NCI-H128 (cell line): ENCODE data around the gene TTYH2.
"Not testable (repeated sequence)": the region's sequence is repeated elsewhere in the genome, so short reads cannot be mapped to it uniquely, and the experiment has no call there.

Source experiments
- DNase-seq: peaks from one replicate; lab custom pipeline; 2025; ENCODE audit not compliant: unreplicated experiment; lab: John Stamatoyannopoulos, UW

The TTYH2 gene, protein sequence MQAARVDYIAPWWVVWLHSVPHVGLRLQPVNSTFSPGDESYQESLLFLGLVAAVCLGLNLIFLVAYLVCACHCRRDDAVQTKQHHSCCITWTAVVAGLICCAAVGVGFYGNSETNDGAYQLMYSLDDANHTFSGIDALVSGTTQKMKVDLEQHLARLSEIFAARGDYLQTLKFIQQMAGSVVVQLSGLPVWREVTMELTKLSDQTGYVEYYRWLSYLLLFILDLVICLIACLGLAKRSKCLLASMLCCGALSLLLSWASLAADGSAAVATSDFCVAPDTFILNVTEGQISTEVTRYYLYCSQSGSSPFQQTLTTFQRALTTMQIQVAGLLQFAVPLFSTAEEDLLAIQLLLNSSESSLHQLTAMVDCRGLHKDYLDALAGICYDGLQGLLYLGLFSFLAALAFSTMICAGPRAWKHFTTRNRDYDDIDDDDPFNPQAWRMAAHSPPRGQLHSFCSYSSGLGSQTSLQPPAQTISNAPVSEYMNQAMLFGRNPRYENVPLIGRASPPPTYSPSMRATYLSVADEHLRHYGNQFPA

DNA sequence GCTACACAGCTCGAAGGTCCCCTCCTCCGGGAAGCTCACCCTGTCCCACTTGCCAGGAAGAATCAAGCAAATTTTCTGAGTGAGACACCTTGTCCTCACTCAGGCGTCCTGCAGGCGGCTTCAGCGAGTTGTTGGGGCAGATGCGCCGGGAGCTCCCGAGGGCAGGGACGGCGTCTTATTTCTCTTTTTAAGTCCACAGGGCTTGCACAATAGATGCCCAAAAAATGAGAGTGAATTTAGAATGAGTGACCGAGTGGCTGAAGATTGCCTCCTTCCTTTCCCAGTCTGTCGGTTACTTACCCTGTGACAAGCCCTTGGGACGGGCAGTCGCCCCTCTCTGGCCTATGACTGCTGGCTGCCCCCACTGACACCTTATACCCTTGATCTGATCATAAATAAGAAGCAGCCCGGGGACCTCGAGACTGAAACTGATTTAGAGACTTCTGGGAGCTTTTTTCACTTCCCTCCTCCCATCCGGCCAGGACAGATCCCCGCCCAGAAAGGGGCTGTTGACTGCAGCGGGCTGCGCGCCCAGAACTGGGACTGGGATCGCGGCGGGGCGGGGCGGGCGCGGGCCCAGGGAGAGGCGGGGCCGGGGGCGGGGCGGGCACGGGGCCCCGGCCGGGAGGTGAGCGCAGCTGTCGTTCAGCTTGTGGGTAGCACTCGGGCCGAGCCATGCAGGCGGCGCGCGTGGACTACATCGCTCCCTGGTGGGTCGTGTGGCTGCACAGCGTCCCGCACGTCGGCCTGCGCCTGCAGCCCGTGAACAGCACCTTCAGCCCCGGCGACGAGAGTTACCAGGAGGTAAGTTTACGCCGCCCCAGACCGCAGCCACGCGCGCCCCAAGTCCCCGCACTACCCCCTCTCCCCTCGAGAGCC lies at the start of gene TTYH2:
TSS of gene TTYH2 (plus strand) at position 659 of the 879 bp plus-strand sequence. CDS start at position 676, 17 bp downstream.
- DNase-seq, result no peak

DNA sequence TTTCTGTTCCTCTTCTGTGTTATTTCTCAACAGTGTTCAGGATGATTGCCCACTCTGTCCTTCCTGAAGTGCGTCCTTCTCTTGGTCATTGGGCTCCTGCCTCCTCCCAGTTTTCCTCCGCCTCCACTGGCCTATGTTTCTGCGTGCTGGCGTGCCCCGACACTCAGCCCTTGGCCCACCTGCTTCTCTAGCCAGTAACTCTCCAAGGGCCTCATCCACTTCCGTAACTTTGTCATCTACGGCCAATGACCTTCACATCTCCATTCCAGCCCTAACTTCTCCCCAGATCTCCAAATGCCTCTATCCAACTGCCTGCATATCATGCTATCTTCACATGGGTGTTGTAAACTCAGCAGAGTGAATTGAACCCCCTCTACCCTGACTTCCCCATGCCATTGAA lies 49.5 kb upstream of the TTYH2 start:
- DNase-seq, result no peak

DNA sequence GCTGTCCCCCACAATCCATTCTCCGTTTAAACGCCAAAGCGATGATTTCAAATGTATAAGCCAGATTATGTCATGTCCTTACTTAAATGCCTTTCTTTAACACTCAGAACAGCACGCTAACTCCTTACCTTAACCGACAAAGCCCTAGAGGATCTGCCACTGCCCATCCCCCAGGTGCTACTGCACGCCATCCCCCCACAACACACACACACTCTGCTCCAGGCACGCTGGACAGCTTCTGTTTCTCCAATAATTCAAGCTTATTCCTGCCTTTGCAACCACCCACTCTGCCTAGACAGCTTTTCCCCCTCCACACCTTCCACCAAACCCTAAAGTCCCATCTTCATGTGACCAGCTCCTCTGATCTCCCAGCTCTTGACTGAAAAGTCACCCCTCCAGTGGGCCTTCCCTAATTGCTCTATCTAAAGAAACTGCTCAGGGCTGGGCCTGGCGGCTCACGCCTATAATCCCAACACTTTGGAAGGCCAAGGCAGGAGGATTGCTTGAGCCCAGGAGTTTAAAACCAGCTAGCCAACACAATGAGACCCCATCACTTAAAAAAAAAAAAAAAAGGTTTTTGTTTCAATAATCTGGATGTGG lies 48.8 kb upstream of the TTYH2 start:
- DNase-seq, result no peak

DNA sequence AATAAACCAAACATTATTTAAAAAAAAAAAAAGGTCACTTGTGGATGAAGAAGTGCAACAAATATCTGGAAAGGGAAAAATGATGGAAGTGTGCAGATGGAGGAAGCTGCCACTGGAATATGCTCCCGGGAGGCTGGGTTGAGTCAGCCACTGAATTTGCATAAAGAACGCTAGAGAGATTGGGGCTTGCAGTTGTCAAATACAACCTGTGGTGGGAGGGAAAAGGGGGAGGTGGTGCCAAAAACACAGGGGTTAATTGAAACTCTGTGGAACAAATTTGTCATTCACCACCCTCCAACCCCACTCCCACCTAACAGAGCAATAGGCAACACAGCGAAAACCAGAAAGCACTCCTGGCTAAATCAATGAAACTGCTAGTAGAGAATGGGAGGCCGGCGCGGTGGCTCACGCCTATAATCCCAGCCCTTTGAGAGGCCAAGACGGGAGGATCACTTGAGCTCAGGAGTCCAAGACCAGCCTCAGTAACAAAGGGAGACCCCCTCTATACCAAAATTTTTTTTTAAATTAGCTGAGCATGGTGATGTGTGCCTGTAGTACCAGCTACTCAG lies 47.5 kb upstream of the TTYH2 start:
- no peak for DNase-seq

DNA sequence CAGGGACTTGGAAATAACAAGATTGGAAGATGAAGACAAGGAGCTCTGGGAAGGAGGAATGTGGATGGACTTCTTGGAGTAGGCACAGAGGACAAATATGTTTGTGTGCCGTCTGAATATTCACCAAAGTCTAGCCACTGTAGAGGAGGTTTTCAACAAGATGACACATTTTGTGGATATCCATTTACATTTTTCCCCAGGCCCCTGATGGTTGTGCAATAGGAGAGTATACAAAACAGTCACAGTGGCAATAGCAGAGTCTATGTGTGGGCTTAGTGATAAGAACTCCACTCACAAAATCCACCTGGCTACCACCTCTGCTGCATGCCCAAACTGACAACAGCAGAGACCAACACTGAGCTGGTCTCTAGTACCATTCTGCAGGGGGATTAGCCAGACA lies 42.4 kb upstream of the TTYH2 start:
- DNase-seq, result no peak

DNA sequence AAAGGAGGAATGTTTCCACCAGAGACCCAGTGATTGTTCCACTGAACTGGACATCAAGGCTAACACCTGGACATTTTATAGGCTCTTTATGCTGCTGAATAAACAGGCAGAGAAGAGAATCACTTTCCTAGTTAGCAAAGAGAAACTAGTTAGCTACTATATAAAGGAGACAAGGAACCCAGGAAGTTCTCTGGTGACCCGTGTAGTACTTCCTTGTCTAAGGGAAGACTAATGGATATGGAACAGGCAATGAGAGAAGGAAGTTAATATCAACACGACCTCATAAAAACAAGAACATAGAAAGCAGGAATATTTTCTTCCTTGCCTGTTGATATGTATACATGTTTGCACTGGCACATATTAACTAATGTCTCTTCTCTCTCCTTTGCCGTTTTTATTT lies 40.7 kb upstream of the TTYH2 start:
- no peak for DNase-seq

DNA sequence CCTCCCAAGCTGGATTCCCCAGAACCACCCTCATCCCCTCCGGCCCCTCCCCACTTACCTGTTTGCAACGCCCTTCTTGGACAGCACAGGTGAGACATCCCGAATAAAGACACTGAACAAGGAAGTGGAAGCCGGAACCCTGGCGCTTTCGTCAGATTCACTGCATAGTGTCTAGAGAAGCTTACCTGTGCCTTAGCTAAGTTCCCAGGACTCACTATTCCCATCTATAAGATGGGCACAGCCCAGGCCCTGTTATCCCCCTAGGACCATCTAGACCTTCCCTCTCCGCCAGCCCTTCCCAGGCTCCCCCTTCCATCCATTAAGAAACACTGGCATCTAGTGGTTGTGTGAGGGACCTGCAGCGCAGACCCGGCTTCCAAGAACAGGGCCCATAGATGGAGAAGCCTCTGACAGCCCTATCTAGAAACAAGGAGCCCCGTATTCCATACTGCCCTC lies 36.8 kb upstream of the TTYH2 start:
- DNase-seq, result peak; percentile 46

DNA sequence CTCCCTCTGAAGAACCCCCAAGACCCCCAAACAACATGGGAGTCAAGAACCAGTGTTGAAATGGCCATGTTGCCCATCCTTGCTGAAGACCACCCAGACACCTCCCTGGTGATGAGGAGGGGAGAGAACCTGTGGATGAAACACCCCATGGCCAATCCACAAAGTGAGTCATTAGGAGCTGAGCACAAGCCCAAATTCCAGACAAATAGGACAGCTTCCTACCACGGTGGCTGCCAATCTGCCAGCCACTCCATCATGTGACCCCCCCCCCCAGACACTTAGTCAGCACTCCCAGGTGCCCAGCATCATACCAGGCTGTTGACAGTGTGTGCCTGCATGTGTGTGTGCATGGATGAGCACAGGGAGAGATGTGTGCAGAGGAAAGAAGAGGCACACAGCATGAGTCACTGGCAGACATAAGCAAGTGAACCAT lies 36.3 kb upstream of the TTYH2 start:
- no peak for DNase-seq

DNA sequence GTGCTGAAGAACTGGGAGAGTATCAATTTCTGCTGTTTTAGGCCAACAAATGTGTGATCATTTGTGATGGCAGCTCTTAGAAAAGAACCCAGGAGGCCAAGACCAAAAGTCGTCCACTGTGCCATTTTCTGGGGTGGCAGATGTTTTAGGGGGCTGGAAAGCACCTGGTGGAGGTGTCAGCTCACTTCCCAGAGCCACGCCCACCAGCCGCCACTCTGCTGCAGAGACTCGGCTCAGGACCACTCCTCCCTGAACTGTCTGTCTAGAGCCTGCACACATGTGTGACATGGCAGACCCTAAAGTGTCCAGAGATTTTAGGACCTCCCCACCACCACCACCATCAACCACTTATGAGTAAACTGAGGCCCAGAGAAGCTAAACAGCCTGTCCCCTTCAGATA lies 33.8 kb upstream of the TTYH2 start:
- no peak for DNase-seq

DNA sequence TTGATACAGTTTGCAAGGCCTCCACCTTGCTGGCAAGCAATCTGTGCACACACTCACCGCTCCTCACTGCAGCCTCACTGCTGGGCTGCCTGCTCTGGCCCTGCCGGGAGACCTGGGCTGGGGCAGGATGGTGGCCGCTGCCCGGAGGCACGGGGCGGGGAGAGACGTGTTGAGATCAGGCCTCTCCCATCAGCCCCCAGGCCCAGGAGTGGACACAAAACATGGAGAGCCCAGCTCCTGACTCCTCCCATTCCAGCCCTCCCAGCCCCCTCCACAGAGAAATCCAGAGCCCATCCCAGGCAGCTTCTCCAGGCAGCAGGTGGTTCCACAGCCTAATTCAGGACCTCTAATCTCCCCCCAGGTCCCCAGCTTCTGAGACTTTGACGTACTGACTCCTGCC lies 33.0 kb upstream of the TTYH2 start:
- DNase-seq, result no peak

DNA sequence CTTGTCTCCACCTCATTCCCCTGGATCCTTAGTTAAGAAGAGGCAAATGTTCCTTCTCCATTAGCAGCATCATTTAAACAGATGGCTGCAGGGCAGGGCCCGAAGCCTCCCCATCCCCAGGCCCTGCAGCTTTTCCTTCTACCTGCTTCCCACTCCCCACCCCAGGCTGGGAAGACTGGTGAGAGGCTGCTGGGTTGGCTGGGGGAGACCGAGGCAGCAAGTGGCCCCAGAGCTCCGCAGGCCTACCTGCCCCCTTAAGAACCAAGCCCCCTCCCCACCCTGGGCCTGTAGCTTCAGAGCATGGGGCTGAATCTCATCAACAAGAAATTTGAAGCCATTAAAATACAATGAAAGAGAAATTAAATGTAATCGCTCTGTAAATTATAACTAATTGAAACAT lies 32.0 kb upstream of the TTYH2 start:
- DNase-seq, result no peak

DNA sequence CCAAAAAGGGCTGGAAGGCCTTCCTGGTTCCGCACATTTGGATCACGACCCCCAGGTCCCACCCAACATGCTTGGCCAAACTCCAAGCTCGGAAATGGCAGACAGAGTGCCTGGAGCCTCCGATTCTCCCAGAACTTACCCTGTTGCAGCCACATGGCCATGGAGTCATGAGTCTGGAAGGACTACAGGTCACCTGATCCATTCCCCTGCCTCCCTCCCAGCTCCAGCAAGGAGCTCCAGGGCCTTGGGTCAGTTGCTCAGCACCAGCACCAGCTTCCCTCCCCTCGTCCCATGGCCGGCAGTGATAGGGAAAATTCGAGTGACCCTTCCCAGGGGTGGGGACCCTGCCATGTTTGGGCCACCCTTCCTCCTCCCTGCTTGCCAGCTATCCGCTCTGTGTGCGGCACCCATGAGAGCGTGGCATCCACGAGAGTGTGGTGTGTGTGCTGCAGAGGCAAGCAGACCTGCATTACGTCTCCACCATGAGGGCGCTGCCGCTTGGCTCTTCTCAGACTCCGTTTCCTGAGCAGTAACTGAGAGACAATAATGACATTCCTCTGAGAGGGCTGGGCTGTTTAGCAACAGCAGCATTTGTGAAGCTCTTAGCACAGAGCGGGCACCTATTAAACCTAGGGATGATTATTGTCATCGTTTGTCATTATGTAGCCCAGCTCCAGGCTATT lies 31.2 kb upstream of the TTYH2 start:
- no peak for DNase-seq

DNA sequence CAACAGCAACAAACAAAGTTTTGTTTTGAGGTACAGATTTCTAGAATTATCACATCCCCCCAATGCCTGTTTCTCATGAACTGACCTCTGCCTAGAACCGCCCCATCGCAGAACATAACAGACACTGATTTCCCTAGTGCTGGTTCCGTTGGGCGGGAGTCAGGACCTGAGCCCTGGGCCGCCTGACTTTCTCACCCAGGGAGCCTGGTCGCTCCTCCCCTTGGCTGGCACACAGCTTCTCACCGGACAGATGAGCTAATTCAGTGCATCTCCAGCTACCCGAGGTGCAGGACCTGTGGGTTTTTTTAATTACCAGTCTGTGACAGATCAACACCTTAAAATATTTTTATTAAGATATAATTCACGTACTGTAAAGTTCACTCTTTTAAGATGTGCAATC lies 30.0 kb upstream of the TTYH2 start:
- DNase-seq, result no peak

DNA sequence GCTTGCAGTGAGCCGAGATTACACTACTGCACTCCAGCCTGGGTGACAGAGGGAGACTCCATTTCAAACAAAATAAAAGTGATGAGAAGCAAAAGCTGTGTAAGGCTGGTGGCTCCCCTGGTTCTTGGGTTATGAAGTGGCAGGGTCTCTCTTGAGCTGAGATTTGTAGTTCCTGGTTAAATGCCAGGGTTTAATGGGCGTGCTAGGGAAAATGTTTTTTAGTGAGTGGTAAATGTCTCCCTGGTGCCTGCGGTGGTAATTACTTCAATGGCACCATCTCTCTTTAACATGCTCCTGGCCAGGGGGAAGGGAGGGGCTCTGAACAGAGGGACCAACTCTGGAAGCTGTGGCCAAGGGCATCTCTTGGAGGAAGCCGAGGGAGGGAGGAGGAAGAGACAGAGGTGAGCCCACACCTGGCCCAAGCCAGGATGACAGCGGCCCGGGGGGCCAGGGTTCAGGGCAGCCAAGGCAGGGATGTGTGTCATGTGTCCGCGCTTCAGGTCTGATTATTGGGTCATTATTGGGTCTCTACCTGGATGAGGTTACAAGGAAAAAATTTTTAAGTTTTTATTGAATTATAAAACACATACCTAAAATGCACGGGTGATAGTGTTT lies 27.7 kb upstream of the TTYH2 start:
- no peak for DNase-seq

DNA sequence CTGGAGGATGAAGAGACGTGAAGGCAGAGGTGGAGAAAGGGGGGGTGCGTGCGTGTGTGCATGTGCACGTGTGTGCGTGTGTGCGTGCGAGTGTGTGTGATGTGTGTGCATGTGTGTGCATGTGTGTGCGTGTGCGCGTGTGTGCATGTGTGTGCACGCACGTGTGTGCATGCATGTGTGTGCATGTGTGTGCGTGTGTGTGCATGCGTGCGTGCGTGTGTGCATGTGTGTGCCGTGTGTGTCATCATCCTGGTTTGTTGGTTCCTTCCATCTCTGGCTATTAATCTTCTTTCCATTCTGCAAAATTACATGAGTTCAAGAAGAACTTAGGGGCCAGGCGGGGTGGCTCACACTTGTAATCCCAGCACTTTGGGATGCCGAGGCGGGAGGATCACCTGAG lies 26.9 kb upstream of the TTYH2 start:
- no peak for DNase-seq

DNA sequence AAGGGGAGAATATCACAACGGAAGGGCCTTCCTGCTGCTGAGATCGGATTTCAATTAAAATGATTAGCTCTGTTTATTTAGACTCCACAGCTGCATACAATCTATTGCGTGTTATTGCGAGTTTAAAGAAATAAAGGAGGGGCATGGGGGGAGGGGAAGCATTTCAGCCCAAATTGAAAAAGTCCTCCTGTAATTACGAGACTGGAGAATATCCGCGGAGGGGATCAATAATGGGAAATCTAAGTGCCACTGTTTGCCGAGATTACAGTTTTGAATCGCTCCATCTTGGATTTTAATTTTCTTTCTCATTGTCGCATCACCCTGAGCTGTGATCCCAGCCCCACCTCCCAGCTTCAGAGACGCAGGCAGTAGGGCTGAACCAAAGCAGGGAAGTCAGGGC lies 25.6 kb upstream of the TTYH2 start:
- DNase-seq, result no peak

DNA sequence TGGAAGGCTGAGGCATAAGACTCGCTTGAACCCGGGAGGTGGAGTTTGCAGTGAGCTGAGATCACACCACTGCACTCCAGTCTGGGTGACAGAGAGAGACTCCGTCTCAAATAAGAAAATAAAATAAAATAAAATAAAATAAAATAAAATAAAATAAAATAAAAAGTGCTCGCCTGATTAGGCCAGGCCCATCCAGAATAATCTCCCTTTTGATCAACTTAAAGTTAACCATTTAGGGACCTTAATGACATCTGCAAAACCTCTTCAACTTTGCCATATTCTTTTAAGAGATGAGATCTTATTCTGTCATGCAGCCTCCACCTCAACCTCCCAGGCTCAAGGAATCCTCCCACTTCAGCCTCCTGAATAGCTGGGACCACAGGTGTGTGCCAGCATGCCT lies 24.7 kb upstream of the TTYH2 start:
- not testable (repeated sequence) for DNase-seq

DNA sequence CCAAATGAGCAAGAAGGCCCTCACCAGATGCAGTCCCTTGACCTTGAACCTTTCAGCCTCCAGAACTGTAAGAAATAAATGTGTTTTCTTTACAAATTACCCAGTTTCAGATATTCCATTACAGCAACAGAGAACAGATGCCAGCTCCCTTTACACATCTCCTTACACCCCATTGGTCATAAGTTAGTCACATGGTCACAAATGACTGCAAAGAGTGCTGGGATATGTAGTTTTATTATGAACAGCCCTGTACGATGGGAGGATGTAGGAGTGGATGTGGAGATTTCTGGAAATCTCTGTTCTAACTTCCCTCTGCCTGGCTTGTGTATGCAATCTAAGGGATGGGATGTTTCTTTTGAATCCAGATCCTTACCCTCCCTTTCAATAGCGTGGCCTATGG lies 23.2 kb upstream of the TTYH2 start:
- no peak for DNase-seq

DNA sequence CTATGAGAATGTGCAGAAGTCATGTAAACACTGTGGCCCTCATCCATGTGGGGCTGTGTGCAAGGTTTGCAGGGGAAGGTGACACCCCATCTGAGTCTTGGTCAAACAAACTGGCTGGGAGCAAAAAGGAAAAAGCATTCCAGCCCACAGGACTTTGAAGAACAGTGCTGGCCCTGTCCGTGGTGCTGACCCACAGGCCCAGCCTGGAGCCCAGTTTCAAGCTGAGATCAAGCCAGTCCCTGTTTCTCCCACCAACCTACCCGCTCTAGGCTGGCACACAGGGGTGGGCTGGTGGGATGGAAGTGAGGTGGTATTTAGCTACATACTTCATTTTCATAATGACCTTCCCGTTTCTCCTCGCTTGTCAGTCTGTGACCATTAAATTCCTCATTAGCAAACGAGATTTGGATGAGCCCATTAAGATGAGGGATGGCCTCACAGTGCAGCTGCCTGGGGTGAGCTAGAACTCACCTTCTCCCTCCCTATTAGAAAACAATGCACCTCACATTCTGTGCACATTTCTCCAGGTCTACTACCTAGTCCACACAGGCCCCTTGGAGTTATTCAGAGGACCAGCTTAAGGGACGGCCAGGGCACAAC lies 22.5 kb upstream of the TTYH2 start:
- DNase-seq, result no peak
